ENCODE measurements around the gene NRG2. TPM values are rescaled to one million over a fixed set of nuclear protein-coding genes. Genes with fewer than 3 reads are reported as not detected.

NRG2 gene
- total and polyA plus RNA-seq, 11 donors, result 0.72 to 4.8 (median 3.4) TPM

DNA sequence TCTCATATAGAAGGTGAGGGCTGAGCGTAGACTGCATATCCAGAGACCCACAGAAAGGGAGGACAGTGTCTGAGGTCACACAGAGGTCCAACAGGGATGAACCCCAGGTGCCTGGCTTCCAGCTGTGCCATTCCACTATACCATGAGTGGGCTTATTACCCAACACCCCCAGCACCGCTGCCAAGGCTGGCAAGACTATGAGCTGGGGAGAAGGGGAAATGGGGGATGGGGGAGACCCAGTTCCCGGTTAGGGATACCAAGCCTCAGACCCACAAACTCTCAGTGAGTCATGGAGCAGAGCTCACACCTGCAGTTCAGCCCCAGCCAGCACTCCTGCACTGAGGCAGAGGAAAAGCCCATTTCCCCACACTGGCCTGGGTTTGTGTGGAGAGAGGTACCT is 141.1 kb downstream of the NRG2 start:
- peaks cover 0 to 47% (median 6%) of the 10 kb centered on the region in 9 donors for H3K27me3 ChIP-seq
- intact Hi-C loops (cut with DNase I), result loop anchor here in 1 of 10 donors (5.0 kb wide), 1 partner anchor 60 kb away; no protein-coding TSS in a partner anchor

DNA sequence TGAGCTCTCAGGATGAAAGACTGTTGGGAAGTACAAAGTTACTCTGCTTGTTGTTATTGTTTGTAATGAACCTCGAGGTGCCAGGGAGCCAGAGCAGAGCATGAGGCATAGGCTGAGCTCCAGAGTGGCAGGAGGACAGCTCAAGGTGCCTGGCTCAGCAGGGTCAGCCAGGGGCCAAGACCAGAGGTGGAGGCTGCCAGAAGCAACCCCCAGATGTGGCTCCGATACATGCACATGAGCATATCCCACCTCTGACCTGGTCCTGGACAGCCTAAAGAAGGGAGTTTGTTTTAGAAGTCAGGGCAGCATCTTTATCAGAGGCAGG is 141.9 kb downstream of the NRG2 start:
- 53 to 83% (median 69%) methylated on average over 2 of the region's 2 CpGs for WGBS, 4 donors
- Histone ChIP-seq H3K27ac (no peak overlapping the region), H3K27me3 (peaks cover 0 to 45% (median 6%) of the 10 kb centered on the region in 9 donors), H3K4me1 (peaks cover 0 to 37% (median 20%) of the 10 kb centered on the region in 12 donors), H3K4me3 (no peak overlapping the region), H3K9me3 (no peaks in the 10 kb centered on the region), H3K36me3 (no peaks in the 10 kb centered on the region)
- ATAC-seq (no peak), DNase-seq (no peak)
- TF ChIP-seq, protein P1, sequence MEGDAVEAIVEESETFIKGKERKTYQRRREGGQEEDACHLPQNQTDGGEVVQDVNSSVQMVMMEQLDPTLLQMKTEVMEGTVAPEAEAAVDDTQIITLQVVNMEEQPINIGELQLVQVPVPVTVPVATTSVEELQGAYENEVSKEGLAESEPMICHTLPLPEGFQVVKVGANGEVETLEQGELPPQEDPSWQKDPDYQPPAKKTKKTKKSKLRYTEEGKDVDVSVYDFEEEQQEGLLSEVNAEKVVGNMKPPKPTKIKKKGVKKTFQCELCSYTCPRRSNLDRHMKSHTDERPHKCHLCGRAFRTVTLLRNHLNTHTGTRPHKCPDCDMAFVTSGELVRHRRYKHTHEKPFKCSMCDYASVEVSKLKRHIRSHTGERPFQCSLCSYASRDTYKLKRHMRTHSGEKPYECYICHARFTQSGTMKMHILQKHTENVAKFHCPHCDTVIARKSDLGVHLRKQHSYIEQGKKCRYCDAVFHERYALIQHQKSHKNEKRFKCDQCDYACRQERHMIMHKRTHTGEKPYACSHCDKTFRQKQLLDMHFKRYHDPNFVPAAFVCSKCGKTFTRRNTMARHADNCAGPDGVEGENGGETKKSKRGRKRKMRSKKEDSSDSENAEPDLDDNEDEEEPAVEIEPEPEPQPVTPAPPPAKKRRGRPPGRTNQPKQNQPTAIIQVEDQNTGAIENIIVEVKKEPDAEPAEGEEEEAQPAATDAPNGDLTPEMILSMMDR (IDR thresholded peaks at IDR 0.05), result no peak
- TF ChIP-seq POLR2A (IDR thresholded peaks at IDR 0.05), result no peak
- intact Hi-C loops (cut with DNase I), result loop anchor here in 1 of 10 donors (5.0 kb wide), 1 partner anchor 61 kb away; no protein-coding TSS in a partner anchor

More for the DNA sequence above, 141.1 kb downstream of the NRG2 start:
- H3K36me3 ChIP-seq, result no peaks in the 10 kb centered on the region
- H3K27ac ChIP-seq, result no peak overlapping the region
- ATAC-seq (no peak), DNase-seq (no peak)
- WGBS, 4 donors, result 71 to 93% (median 86%) methylated on average over 3 of the region's 3 CpGs
- no peaks in the 10 kb centered on the region for H3K9me3 ChIP-seq
- H3K4me3 ChIP-seq, result no peak overlapping the region
- TF ChIP-seq, protein P1 (IDR thresholded peaks at IDR 0.05), result no peak
- TF ChIP-seq POLR2A (IDR thresholded peaks at IDR 0.05), result no peak
- H3K4me1 ChIP-seq, result peaks cover 0 to 30% (median 16%) of the 10 kb centered on the region in 12 donors

DNA sequence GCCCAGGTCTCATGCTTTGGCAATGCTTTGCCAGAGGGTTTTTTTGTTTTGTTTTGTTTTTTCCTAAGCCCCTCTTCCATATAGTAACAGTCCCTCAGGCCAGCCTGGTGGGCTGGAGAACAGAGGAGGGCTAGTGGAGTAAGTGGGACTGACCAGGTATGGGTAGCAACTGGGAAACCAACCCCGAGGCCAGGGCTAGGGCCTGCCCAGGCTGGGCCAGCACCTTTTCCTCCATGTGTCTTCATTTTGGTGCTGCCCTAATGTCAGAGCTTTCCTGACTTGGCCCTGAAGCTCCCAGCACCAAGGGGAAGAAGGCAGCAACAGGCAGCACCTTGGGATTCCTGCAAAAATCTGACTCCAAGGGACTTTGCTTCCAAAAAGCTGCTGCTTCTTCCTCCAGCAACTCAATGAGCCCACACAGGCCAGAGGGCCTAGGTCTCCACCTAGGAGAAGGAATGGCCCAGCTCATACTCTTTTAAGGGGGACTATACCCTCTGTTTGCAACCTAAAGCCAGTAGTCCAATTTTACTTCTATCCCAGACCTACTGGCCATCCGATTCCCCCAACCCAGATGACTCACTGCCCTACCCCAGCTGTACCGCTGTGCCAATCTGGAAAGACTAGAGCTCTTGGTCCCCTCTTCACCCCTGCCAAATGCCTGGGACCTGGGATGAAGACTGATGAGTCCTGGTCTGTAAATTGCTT is 142.4 kb downstream of the NRG2 start:
- Histone ChIP-seq H3K27ac (no peak overlapping the region), H3K4me1 (peaks cover 0 to 43% (median 23%) of the 10 kb centered on the region in 12 donors), H3K27me3 (peaks cover 0 to 39% (median 6%) of the 10 kb centered on the region in 9 donors), H3K4me3 (no peak overlapping the region), H3K9me3 (no peaks in the 10 kb centered on the region), H3K36me3 (no peaks in the 10 kb centered on the region)
- ATAC-seq, result no peak
- DNase-seq, result no peak
- 81 to 93% (median 87%) methylated on average over 3 of the region's 3 CpGs for WGBS, 4 donors
- TF ChIP-seq, protein P1 (IDR thresholded peaks at IDR 0.05), result no peak
- no peak for TF ChIP-seq POLR2A (IDR thresholded peaks at IDR 0.05)
- intact Hi-C loops (cut with DNase I), result loop anchor here in 1 of 10 donors (5.0 kb wide), 1 partner anchor 62 kb away; no protein-coding TSS in a partner anchor

DNA sequence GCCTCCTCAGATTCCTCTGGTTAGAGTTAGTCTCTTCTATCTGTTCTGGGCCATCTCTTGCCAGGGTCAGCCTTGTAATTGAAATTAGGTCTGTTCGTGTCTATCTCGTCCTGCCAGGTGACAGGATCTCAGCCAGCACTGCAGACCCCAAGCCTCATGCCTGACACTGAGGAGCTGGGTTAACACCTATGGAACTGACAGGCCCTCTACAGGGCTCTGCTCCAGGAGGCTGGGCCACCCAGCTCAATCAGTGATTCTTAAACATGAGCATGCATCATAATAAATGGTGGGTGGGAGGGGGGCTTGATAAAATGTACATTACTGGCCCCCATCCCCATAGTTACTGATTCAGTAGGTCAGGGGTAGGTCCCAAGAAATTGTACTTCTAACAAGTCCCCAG is 144.1 kb downstream of the NRG2 start:
- no peaks in the 10 kb centered on the region for H3K36me3 ChIP-seq
- H3K4me3 ChIP-seq, result no peak overlapping the region
- 80 to 95% (median 85%) methylated on average over 2 of the region's 2 CpGs for WGBS, 4 donors
- no peak overlapping the region for H3K27ac ChIP-seq
- DNase-seq (no peak), ATAC-seq (no peak)
- H3K27me3 ChIP-seq, result peaks cover 0 to 22% (median under 1%) of the 10 kb centered on the region in 9 donors
- peaks cover 0 to 46% (median 23%) of the 10 kb centered on the region in 12 donors for H3K4me1 ChIP-seq
- intact Hi-C loops (cut with DNase I), result loop anchor here in 1 of 10 donors (10.0 kb wide), 1 partner anchor 66 kb away; no protein-coding TSS in a partner anchor
- TF ChIP-seq, protein P1 (IDR thresholded peaks at IDR 0.05), result no peak
- no peak for TF ChIP-seq POLR2A (IDR thresholded peaks at IDR 0.05)
- no peaks in the 10 kb centered on the region for H3K9me3 ChIP-seq
